ENCODE measurements around the gene TENM4.
"Not testable (repeated sequence)": the region's sequence is repeated elsewhere in the genome, so short reads cannot be mapped to it uniquely, and the experiment has no call there.

TENM4 gene

GRCh38 chr11:79241205-79241851 is 199.5 kb downstream of the TENM4 start:
- no peak for DNase-seq

GRCh38 chr11:79237703-79238102 is 203.1 kb downstream of the TENM4 start:
- DNase-seq = no peak

GRCh38 chr11:79237091-79237490 is 203.7 kb downstream of the TENM4 start:
- DNase-seq = no peak

- DNase-seq = no peak
Measured at GRCh38 chr11:79236541-79236971, 204.3 kb downstream of the TENM4 start.

GRCh38 chr11:79235696-79236095 is 205.1 kb downstream of the TENM4 start:
- no peak for DNase-seq

GRCh38 chr11:79232346-79232745 is 208.5 kb downstream of the TENM4 start:
- DNase-seq = no peak

- no peak for DNase-seq
Measured at GRCh38 chr11:79229047-79229446, 211.8 kb downstream of the TENM4 start.

GRCh38 chr11:79227767-79228755 is 212.8 kb downstream of the TENM4 start:
- DNase-seq = no peak

GRCh38 chr11:79227308-79227707 is 213.5 kb downstream of the TENM4 start:
- no peak for DNase-seq

- DNase-seq = no peak
Measured at GRCh38 chr11:79226126-79226525, 214.7 kb downstream of the TENM4 start.

GRCh38 chr11:79222163-79222562 is 218.7 kb downstream of the TENM4 start:
- not testable (repeated sequence) for DNase-seq

GRCh38 chr11:79221444-79222130 is 219.2 kb downstream of the TENM4 start:
- DNase-seq = no peak

- no peak for DNase-seq
Measured at GRCh38 chr11:79220171-79220570, 220.7 kb downstream of the TENM4 start.

GRCh38 chr11:79219186-79220045 is 221.4 kb downstream of the TENM4 start:
- no peak for DNase-seq

- no peak for DNase-seq
Measured at GRCh38 chr11:79212741-79213190, 228.1 kb downstream of the TENM4 start.

- DNase-seq = no peak
Measured at GRCh38 chr11:79209540-79210266, 231.1 kb downstream of the TENM4 start.

- no peak for DNase-seq
Measured at GRCh38 chr11:79208126-79208525, 232.7 kb downstream of the TENM4 start.

- no peak for DNase-seq
Measured at GRCh38 chr11:79206951-79207350, 233.9 kb downstream of the TENM4 start.

GRCh38 chr11:79205786-79206185 is 235.0 kb downstream of the TENM4 start:
- DNase-seq = no peak

- DNase-seq = no peak
Measured at GRCh38 chr11:79201677-79202347, 239.0 kb downstream of the TENM4 start.
